ENCODE results near the gene PPIL6.

DNA sequence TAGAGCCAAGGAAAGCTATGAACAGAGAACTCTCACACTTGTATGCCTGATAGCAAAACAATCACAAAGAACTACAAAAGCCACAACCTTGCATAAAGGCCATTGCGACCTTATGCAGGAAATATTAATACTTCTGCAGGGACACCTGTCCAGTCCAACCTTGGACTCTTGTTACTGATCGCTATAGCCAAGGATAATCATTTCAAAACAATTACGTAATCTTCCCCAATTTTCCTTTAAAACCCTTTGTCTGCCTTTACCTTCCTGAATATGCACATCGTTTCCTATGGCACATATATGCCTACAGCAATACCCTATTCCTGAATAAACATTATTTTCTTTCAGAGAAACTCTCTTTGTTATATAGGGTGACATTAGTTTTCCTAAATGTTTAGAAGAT, 22.8 kb downstream of the PPIL6 start:
- TF ChIP-seq, protein P1, sequence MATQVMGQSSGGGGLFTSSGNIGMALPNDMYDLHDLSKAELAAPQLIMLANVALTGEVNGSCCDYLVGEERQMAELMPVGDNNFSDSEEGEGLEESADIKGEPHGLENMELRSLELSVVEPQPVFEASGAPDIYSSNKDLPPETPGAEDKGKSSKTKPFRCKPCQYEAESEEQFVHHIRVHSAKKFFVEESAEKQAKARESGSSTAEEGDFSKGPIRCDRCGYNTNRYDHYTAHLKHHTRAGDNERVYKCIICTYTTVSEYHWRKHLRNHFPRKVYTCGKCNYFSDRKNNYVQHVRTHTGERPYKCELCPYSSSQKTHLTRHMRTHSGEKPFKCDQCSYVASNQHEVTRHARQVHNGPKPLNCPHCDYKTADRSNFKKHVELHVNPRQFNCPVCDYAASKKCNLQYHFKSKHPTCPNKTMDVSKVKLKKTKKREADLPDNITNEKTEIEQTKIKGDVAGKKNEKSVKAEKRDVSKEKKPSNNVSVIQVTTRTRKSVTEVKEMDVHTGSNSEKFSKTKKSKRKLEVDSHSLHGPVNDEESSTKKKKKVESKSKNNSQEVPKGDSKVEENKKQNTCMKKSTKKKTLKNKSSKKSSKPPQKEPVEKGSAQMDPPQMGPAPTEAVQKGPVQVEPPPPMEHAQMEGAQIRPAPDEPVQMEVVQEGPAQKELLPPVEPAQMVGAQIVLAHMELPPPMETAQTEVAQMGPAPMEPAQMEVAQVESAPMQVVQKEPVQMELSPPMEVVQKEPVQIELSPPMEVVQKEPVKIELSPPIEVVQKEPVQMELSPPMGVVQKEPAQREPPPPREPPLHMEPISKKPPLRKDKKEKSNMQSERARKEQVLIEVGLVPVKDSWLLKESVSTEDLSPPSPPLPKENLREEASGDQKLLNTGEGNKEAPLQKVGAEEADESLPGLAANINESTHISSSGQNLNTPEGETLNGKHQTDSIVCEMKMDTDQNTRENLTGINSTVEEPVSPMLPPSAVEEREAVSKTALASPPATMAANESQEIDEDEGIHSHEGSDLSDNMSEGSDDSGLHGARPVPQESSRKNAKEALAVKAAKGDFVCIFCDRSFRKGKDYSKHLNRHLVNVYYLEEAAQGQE (IDR thresholded peaks at IDR 0.05; ENCODE audit: unreplicated experiment): no peak
- TF ChIP-seq POLR2AphosphoS5 (IDR thresholded peaks at IDR 0.05; ENCODE audit: low read depth) (no peak), EZH2phosphoT487 (IDR thresholded peaks at IDR 0.05; ENCODE audit: unreplicated experiment) (no peak), CREB1 (CRISPR knock-in tag; IDR thresholded peaks at IDR 0.05; ENCODE audit: low read depth) (no peak), EZH2 (IDR thresholded peaks at IDR 0.05; ENCODE audit: low read depth, unreplicated experiment) (no peak), NANOG (IDR thresholded peaks at IDR 0.05; ENCODE audit: borderline replicate concordance) (no peak), STAT1 (IDR thresholded peaks at IDR 0.05; ENCODE audit: unreplicated experiment) (no peak), ZNF331 (CRISPR knock-in tag; IDR thresholded peaks at IDR 0.05; ENCODE audit: low read depth) (no peak)
- TF ChIP-seq, protein P2, sequence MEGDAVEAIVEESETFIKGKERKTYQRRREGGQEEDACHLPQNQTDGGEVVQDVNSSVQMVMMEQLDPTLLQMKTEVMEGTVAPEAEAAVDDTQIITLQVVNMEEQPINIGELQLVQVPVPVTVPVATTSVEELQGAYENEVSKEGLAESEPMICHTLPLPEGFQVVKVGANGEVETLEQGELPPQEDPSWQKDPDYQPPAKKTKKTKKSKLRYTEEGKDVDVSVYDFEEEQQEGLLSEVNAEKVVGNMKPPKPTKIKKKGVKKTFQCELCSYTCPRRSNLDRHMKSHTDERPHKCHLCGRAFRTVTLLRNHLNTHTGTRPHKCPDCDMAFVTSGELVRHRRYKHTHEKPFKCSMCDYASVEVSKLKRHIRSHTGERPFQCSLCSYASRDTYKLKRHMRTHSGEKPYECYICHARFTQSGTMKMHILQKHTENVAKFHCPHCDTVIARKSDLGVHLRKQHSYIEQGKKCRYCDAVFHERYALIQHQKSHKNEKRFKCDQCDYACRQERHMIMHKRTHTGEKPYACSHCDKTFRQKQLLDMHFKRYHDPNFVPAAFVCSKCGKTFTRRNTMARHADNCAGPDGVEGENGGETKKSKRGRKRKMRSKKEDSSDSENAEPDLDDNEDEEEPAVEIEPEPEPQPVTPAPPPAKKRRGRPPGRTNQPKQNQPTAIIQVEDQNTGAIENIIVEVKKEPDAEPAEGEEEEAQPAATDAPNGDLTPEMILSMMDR (conservative IDR thresholded peaks at IDR 0.05; ENCODE audit: low read depth in 2 of 2): no peak
- TF ChIP-seq, protein P3, sequence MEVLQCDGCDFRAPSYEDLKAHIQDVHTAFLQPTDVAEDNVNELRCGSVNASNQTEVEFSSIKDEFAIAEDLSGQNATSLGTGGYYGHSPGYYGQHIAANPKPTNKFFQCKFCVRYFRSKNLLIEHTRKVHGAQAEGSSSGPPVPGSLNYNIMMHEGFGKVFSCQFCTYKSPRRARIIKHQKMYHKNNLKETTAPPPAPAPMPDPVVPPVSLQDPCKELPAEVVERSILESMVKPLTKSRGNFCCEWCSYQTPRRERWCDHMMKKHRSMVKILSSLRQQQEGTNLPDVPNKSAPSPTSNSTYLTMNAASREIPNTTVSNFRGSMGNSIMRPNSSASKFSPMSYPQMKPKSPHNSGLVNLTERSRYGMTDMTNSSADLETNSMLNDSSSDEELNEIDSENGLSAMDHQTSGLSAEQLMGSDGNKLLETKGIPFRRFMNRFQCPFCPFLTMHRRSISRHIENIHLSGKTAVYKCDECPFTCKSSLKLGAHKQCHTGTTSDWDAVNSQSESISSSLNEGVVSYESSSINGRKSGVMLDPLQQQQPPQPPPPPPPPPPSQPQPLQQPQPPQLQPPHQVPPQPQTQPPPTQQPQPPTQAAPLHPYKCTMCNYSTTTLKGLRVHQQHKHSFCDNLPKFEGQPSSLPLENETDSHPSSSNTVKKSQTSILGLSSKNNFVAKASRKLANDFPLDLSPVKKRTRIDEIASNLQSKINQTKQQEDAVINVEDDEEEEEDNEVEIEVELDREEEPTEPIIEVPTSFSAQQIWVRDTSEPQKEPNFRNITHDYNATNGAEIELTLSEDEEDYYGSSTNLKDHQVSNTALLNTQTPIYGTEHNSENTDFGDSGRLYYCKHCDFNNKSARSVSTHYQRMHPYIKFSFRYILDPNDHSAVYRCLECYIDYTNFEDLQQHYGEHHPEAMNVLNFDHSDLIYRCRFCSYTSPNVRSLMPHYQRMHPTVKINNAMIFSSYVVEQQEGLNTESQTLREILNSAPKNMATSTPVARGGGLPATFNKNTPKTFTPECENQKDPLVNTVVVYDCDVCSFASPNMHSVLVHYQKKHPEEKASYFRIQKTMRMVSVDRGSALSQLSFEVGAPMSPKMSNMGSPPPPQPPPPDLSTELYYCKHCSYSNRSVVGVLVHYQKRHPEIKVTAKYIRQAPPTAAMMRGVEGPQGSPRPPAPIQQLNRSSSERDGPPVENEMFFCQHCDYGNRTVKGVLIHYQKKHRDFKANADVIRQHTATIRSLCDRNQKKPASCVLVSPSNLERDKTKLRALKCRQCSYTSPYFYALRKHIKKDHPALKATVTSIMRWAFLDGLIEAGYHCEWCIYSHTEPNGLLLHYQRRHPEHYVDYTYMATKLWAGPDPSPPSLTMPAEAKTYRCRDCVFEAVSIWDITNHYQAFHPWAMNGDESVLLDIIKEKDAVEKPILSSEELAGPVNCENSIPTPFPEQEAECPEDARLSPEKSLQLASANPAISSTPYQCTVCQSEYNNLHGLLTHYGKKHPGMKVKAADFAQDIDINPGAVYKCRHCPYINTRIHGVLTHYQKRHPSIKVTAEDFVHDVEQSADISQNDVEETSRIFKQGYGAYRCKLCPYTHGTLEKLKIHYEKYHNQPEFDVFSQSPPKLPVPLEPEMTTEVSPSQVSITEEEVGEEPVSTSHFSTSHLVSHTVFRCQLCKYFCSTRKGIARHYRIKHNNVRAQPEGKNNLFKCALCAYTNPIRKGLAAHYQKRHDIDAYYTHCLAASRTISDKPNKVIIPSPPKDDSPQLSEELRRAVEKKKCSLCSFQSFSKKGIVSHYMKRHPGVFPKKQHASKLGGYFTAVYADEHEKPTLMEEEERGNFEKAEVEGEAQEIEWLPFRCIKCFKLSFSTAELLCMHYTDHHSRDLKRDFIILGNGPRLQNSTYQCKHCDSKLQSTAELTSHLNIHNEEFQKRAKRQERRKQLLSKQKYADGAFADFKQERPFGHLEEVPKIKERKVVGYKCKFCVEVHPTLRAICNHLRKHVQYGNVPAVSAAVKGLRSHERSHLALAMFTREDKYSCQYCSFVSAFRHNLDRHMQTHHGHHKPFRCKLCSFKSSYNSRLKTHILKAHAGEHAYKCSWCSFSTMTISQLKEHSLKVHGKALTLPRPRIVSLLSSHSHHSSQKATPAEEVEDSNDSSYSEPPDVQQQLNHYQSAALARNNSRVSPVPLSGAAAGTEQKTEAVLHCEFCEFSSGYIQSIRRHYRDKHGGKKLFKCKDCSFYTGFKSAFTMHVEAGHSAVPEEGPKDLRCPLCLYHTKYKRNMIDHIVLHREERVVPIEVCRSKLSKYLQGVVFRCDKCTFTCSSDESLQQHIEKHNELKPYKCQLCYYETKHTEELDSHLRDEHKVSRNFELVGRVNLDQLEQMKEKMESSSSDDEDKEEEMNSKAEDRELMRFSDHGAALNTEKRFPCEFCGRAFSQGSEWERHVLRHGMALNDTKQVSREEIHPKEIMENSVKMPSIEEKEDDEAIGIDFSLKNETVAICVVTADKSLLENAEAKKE (CRISPR knock-in tag; IDR thresholded peaks at IDR 0.05): no peak
- TF ChIP-seq, protein P4, sequence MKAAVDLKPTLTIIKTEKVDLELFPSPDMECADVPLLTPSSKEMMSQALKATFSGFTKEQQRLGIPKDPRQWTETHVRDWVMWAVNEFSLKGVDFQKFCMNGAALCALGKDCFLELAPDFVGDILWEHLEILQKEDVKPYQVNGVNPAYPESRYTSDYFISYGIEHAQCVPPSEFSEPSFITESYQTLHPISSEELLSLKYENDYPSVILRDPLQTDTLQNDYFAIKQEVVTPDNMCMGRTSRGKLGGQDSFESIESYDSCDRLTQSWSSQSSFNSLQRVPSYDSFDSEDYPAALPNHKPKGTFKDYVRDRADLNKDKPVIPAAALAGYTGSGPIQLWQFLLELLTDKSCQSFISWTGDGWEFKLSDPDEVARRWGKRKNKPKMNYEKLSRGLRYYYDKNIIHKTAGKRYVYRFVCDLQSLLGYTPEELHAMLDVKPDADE (IDR thresholded peaks at IDR 0.05): no peak
